Measurements from ENCODE around the gene HEXD.

HEXD gene

GRCh38 chr17:82375359-82376041, 42.6 kb upstream of the HEXD start:
- no peak for TF ChIP-seq CREB1 (IDR thresholded peaks at IDR 0.05; ENCODE audit: low read depth)
- no peak for TF ChIP-seq FOXM1 (IDR thresholded peaks at IDR 0.05; ENCODE audit: borderline replicate concordance, low read depth)
- TF ChIP-seq REST (IDR thresholded peaks at IDR 0.05; ENCODE audit: low read depth) = no peak
- TF ChIP-seq MAX (IDR thresholded peaks at IDR 0.05) = no peak
- no peak for TF ChIP-seq NFIC (IDR thresholded peaks at IDR 0.05)
- no peak for TF ChIP-seq TCF12 (IDR thresholded peaks at IDR 0.05; ENCODE audit: low read depth)
- TF ChIP-seq EP300 (IDR thresholded peaks at IDR 0.05; ENCODE audit: borderline replicate concordance) = no peak
- TF ChIP-seq USF1 (IDR thresholded peaks at IDR 0.05) = no peak
- TF ChIP-seq CEBPB (IDR thresholded peaks at IDR 0.05) = no peak
- TF ChIP-seq TEAD4 (IDR thresholded peaks at IDR 0.05) = no peak
- TF ChIP-seq RAD21 (IDR thresholded peaks at IDR 0.05; ENCODE audit: low read depth) = no peak
- no peak for TF ChIP-seq YY1 (IDR thresholded peaks at IDR 0.05; ENCODE audit: low read depth)
- no peak for TF ChIP-seq TAF1 (IDR thresholded peaks at IDR 0.05; ENCODE audit: low read depth)

- TF ChIP-seq TEAD4 (IDR thresholded peaks at IDR 0.05) = no peak
- TF ChIP-seq CEBPB (IDR thresholded peaks at IDR 0.05) = no peak
- TF ChIP-seq FOXM1 (IDR thresholded peaks at IDR 0.05; ENCODE audit: borderline replicate concordance, low read depth) = no peak
- no peak for TF ChIP-seq TAF1 (IDR thresholded peaks at IDR 0.05; ENCODE audit: low read depth)
- TF ChIP-seq ZBTB7A (IDR thresholded peaks at IDR 0.05; ENCODE audit: low read depth) = no peak
- no peak for TF ChIP-seq EP300 (IDR thresholded peaks at IDR 0.05; ENCODE audit: borderline replicate concordance)
- TF ChIP-seq YY1 (IDR thresholded peaks at IDR 0.05; ENCODE audit: low read depth) = no peak
- no peak for TF ChIP-seq TCF12 (IDR thresholded peaks at IDR 0.05; ENCODE audit: low read depth)
- no peak for TF ChIP-seq RAD21 (IDR thresholded peaks at IDR 0.05; ENCODE audit: low read depth)
- no peak for TF ChIP-seq EGR1 (IDR thresholded peaks at IDR 0.05)
- TF ChIP-seq CREB1 (IDR thresholded peaks at IDR 0.05; ENCODE audit: low read depth) = no peak
- TF ChIP-seq USF1 (IDR thresholded peaks at IDR 0.05) = no peak
Observed at GRCh38 chr17:82376042-82376730, 42.0 kb upstream of the HEXD start.

- no peak for TF ChIP-seq YY1 (IDR thresholded peaks at IDR 0.05; ENCODE audit: low read depth)
Observed at GRCh38 chr17:82377924-82378740, 40.0 kb upstream of the HEXD start.

- TF ChIP-seq USF1 (IDR thresholded peaks at IDR 0.05) = no peak
- TF ChIP-seq CREB1 (IDR thresholded peaks at IDR 0.05; ENCODE audit: low read depth) = no peak
- TF ChIP-seq NFIC (IDR thresholded peaks at IDR 0.05) = no peak
- no peak for TF ChIP-seq YY1 (IDR thresholded peaks at IDR 0.05; ENCODE audit: low read depth)
- TF ChIP-seq RAD21 (IDR thresholded peaks at IDR 0.05; ENCODE audit: low read depth) = no peak
- TF ChIP-seq REST (IDR thresholded peaks at IDR 0.05; ENCODE audit: low read depth) = no peak
- TF ChIP-seq MAX (IDR thresholded peaks at IDR 0.05) = no peak
- no peak for TF ChIP-seq FOXM1 (IDR thresholded peaks at IDR 0.05; ENCODE audit: borderline replicate concordance, low read depth)
Observed at GRCh38 chr17:82378741-82379021, 39.5 kb upstream of the HEXD start.
